Limb (tissue), 2 donors: ENCODE data around the gene ARFGAP1.

ENCODE experiments used
- DNase-seq, 2 donors: peaks; one replicate each; pipeline ENCODE4 v3.0.0-alpha.2; 2016; ENCODE audit errors: extremely low spot score in 2 of 2

The ARFGAP1 gene

DNA sequence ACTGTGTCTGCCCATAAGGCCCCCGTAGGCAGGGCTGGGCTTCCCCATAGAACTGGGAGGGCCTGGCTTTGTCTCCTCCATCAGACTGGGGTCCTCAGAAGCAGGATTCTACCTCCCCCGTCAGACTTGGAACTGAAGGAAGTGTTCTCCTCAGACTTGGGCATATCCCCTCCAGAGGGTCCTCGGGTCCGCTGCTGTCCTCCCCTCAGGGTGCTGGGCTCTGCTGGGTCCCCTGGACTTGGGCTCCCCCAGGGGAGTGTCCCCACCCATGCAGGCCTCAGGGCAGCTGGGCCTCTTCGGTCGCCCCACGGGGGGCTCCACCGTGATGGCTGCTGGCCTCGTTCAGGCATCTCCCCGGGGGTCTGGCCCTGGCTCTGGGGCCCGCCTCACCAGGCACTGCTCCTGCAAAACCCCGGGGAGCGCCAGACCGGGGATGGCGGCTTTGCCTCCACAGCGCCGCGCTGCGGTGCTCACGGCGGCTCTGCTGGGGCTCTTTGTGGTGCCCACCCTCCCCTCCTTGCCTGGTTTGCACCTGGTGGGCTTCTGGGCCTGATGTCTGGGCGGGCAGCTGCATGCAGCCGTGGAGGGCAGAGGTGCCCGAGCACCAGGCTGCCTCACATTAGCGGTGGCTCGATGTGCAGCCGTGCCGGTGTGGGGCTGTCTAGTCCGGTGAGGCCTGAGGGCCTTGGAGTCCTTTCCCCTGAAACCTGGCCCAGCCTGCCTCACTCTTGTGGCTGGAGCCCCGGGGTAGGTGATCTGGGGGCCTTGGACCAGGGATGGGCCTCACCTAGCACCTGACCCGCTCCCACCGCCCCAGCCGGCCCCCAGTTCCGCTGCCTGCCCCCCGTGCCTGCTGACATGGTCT, 34.3 kb downstream of the ARFGAP1 start:
- no peak for DNase-seq

DNA sequence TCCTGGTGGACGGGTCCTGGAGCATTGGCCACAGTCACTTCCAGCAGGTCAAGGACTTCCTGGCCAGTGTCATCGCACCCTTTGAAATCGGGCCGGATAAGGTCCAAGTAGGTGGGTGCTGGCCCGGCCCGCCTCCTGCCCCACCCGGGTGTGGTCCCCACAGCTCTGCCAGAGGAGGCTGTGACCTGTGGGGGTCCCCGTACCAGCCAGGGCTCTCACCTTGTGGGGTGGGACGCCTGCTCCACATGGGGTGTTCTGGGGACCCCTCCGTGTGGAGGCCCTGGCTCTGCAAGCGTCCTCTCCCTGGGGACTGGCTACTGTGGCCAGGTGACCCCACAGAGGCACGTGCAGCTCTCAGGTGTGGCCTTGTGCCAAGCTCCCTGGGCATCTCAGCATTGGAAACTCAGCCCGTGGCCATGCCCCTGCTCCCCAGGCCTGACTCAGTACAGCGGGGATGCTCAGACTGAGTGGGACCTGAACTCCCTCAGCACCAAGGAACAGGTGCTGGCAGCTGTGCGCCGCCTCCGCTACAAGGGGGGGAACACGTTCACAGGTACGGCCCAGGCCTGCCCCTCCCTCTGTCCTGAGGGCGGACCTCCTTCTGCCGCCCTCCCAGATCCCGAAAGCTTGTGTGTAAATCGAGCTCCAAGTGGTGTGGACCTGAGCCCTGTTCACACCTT, 35.1 kb downstream of the ARFGAP1 start:
- no peak for DNase-seq

DNA sequence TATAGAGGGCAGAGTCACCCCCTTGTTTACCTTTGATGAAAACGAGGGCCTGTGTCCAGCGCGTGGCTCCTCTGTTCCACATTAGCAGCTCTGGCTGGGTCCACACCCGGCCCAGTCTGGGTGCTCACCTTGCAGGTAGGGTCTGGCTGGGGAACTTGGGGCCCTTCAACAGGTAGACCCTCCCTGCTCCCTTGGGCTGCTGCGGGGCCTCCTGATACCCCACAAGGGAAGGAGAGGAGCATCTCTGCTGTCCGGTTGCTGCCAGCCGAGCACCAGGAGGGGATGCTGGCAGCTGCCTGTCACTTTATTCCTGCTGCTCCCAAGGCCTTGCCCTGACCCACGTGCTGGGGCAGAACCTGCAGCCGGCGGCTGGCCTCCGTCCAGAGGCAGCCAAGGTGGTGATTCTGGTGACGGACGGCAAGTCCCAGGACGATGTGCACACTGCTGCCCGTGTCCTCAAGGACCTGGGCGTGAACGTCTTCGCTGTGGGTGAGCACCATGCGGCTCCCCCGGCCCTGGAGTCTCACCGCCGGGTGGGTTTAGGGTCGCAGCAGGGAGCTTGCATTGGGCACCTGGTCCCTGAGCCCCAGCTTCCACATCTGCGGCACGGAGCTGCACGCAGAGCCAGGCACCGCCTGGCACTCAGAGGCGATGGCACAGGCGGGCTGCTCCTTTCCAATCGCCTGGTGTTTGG, 35.8 kb downstream of the ARFGAP1 start:
- DNase-seq = no peak

DNA sequence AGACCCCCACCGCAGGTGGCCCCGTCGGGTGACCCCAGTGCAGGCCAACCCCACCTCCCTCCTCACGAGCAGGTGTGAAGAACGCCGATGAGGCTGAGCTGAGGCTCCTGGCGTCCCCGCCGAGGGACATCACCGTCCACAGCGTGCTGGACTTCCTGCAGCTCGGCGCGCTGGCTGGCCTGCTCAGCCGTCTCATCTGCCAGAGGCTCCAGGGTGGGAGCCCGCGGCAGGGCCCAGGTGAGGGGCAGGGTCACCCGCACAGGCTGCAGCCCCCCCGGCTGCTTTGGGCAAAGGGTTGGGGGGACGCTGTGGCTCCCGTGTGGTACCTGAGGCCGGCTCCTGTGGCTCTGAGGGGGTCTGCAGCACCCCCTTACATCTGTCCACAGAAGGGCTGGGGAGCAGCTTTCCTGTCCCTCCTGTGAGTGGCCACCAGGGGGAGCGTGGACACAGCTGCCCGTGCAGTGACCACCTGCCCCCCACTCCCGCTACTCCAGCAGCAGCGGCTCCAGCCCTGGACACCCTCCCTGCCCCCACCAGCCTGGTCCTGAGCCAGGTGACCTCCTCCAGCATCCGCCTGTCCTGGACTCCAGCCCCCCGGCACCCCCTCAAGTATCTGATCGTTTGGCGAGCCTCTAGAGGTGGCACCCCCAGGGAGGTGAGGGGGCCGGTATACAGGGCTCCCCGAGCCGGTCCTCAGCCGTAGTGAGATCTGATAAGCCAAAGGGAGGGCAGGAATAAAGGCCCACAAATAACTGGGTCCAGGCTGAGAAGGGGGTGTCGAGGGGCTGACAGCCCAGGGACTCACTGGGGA, 36.9 kb downstream of the ARFGAP1 start:
- peak; percentile 52 to 79 for DNase-seq

DNA sequence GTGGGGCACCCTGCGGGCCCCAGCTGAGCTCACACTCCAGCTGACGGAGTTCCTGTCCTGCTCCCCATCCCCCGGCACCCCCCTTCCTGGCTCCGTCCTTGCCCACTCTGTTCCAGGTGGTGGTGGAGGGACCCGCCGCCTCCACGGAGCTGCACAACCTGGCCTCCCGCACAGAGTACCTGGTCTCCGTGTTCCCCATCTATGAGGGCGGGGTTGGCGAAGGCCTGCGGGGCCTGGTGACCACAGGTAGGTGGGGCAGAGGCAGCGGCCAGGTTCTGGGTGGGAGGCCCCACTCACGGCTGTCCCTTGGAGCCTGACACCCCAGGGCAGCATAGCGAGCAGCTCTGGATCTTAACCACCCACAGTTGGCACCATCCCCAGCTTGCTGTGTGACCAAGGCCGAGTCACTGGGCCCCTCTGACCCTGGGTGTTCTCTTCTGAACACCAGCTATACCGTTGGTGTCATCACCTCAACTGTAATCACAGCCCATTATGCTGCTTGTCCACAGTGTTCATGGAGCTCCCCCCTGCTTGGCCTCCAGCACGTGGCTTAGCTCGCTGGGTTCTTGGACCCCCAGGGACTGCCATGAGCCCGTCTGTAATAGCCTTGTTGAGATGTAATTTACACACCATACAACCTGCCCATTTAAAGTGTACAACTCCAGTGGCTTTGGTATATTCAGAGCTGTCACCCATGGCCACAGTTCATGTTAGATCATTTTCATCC, 37.8 kb downstream of the ARFGAP1 start:
- DNase-seq = no peak

DNA sequence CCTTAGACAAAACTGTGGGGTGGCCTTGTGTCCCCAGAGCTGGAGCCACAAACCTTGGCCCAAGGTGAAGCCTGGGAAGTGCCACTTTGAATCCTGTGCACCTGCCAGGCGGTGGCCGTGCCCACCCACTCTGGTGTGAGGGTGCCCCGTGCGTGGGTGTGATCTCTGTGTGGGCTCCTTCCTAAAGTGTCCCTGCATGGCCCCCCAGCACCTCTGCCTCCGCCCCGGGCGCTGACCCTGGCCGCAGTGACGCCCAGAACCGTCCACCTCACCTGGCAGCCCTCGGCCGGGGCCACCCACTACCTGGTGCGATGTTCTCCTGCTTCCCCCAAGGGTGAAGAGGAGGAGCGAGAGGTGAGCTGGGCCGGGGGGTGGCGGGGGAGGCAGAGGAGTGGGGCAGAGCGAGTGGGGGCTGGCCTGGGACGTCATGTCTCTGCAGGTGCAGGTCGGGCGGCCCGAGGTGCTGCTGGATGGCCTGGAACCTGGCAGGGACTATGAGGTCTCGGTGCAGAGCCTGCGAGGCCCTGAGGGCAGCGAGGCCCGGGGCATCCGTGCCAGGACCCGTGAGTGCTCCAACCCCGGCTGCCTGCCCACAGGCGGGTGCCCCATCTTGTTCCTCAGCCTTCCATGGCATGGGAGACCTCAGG, 38.7 kb downstream of the ARFGAP1 start:
- no peak for DNase-seq

DNA sequence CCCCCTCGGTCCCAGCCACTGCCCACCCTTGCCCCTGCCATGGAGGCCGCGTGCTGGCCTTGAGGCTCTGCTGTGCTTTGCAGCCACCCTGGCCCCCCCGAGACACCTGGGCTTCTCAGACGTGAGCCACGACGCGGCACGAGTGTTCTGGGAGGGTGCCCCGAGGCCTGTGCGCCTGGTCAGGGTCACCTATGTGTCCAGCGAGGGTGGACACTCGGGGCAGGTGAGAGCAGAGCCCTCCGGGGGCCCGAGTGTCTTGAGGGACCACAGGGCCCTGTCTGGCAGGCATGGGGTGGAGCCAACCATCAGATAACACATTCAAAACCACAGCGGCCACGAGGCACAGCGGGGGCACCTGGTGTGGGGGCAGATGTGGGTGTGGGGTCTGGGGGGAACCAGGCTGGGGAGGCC, 39.2 kb downstream of the ARFGAP1 start:
- DNase-seq = no peak

DNA sequence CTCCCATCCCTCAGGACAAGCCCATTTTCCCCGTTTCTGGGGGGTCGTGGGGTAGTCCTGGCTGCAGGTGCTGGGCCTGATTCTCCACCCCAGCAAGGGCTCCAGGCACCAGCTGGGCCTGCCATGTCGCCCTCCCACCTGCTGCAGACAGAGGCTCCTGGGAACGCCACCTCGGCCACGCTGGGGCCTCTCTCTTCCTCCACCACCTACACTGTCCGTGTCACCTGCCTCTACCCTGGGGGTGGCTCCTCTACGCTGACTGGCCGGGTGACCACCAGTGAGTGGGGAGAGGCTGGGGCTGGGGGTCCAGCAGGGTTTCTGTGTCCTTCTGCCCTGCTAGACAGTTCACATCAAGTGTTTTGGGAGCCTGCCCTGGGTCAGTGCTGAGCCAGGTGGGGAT, 39.7 kb downstream of the ARFGAP1 start:
- no peak for DNase-seq

DNA sequence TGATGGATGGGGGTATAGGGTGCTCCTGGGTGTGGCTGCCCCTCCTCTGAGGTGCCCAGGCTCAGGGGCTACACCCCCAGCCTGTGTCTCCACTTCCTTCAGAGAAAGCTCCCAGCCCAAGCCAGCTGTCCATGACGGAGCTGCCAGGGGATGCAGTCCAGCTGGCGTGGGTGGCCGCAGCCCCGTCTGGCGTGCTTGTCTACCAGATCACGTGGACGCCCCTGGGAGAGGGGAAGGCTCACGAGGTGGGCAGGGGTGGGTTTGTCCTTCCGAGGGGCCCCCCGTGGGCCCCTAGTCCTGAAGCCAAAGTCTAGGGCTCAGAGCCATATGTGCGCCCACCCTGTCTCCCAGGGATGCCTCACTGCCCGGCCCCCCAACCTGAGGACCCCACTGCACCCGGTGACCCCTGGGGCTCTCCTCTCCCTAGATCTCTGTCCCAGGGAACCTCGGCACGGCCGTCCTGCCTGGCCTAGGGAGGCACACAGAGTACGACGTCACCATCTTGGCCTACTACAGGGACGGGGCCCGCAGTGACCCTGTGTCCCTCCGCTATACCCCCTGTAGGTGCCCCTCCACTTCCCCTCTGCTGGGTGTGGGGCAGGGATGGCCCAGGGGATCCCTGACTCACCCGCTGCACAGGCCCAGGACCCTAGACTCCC, 40.2 kb downstream of the ARFGAP1 start:
- DNase-seq = peak in 1 of 2 donors; percentile 69

DNA sequence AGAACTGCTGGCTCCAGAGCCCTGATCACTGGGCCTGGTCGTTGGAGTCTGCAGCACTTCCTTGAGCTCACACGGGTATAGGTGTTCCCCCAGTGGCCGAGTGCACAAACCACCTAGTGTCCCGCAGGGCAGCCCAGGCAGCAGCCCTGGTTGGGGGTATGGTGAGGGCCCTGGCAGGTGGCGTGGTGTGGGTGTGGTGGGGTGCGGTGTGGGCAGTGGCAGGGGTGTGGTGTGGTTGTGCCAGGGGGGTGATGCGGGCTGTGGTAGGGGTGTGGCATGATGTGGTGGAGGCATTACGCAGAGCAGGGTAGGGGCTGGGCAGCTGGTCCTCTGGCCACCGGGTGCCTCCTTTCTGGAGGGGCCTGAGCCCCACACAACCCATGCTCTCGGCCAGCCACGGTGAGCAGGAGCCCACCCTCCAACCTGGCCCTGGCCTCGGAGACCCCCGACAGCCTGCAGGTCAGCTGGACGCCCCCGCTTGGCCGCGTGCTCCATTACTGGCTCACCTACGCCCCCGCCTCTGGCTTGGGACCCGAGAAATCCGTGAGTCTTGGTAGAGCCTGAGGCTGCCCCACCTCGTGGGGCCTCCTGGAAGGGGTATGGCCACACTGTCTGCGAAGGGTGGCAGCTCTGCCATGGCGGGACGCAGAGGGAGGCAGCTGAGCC, 40.9 kb downstream of the ARFGAP1 start:
- no peak for DNase-seq

DNA sequence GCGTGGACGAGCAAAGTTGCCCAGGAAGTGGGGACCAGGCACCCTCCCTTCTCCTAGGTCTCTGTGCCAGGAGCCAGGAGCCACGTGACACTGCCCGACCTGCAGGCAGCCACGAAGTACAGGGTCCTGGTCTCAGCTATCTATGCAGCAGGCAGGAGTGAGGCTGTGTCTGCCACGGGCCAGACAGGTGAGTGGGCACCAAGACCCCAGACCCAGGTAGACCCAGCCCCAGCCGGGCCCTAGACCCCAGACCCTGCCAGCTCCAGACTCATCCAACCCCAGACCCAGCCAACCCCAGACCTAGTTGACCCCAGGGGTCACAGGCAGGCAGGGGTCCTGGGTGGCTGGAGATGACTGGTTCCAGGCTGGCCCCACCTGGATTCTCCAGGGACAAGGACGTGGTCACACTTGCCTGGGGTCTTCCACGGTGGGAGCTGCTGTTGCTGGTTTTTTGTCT, 41.4 kb downstream of the ARFGAP1 start:
- DNase-seq = no peak

DNA sequence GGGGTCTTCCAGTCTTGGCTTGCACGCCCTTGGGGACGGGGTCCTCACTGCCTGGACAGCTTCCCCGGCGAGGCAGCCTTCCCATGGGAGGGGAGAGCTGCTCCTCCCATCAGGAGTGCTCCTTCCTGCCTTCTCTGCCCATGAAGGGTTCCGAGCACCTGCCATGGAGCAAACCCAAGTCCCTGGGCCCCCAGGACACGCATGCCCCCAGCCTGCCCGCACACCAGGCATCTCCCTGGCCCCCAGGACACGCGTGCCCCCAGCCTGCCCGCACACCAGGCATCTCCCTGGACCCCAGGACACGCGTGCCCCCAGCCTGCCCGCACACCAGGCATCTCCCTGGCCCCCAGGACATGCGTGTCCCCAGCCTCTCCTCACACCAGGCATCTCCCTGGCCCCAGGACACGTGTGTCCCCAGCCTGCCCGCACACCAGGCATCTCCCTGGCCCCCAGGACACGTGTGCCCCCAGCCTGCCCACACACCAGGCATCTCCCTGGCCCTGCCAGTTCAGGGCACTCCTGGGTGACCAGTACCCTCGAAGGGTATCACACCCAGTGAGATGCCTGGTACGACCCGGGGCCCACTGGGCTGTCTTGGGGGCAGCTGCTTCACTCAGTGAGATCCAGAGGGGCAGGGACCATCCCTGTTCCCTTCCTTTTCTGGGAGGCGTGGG, 42.1 kb downstream of the ARFGAP1 start:
- no peak for DNase-seq

DNA sequence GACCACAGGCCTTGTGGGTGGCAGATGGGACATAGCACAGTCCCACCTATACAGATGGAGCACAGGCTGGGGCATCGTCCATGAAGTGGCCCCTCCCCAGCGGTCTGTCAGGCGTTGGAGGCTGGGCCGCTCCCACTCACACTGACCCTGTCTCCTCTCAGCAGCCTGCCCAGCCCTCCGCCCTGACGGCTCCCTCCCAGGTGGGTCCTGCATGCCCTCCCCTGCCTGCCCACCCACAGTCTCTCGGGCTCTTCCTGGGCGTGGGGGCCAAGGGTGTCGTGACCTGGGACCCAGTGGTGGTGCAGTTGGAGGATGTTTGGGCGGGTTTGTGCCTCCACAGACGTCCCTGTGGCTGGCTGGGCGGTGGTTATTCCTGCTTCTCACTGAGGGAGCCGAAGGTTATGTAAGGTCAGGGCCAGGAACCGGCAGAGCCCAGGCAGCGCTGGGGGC, 42.7 kb downstream of the ARFGAP1 start:
- DNase-seq = no peak

DNA sequence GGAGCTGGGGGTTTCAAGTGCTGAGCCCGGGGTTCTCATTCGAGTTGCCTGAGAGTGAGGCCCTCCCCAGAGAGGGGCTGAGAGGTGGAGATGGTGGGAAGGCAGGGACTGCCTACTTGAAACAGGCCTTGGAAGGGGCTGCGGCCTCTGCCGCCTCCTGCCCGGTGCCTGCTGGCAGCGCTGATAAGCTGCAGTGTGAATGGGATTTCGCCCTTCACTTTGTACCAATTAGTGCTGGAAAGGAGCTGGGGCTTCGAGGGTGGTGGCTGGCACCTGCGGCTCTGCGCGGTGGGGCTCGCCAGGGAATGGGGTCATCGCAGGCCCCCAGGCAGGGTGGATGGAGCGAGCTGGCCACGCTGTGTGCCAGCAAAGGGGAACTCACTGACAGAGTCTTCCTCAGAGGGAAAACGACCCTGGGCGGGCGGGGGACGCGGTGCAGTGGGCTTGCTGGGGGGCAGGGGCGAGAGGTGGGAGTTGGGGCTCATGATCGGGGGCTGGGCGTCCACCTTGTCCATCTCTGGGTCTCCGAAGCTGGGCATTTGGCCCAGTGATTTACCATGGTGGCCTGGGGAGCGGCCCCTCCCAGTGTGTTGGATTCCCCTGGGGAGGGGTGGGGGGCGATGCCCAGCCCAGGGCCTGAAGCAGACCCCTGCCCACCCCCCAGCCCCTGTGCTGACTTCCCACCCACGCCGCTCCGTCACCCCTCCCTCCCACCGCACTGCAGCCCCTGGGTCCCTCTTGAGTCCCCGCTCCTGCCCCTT, 43.3 kb downstream of the ARFGAP1 start:
- no peak for DNase-seq

DNA sequence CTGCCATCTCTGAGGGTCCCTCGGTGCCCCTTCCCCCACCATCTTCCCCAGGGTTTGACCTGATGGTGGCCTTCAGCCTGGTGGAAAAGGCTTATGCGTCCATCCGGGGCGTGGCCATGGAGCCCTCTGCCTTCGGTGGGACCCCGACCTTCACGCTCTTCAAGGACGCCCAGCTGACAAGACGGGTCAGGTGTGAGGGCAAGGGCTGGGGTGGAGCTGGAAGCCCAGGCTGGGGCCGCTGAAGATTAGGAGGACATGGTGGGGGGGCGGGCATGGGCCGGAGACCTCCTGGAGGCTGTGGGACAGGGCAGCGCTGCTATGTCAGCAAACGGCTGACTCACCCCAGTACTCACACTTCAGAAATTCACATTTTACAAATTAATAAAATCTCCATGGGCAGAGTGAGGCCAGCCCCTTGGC, 43.9 kb downstream of the ARFGAP1 start:
- DNase-seq = no peak

DNA sequence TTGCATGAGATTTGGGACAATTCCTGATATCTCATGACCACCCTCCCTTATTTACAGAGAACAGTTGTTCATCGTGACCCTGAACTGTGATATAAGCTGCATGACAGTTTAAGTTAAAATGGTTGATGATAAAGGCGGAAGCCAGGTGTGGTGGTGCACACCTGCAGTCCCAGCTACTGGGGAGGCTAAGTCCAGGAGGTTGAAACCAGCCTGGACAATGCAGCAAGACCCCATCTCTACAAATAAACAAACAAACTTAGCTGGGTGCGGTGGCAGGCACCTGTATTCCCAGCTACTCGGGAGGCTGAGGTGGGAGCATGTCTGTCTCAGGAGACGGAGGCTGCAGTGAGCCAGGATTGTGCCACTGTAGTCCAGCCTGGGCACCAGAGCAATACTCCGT, 44.4 kb downstream of the ARFGAP1 start:
- DNase-seq = no peak

DNA sequence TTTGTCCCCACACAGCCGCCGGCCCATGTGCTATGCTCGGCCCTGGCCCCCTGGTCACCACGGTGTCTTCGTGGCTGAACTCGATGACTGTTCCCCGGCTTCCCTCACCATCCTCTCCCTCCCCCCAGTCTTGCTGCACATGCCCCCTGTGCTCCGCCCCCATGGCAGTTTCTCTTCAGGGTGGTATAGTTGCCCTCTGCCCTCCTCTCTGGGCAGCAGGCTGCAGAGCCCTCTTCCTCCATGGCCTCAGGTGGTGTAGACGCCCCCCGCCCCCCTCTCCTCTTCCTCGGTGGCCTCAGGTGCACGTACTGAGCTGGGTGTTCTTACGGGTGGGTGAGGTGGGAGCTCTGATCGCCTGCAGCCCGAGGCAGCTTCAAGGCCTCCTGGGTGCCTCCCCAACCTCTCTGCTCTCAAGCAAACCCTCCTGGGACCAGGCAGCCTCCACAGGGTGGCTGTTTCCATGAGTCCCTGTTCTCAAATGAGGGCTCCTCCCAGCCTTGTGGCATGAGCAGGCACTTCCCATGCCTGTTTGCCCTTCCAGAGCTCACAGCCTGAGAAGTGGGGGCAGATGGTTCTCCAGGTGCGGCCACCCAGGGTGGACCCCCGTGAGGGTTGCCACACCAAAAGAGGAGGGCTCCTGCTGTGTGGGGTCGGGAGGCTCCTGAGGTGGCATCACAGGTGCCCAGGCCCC, 45.1 kb downstream of the ARFGAP1 start:
- DNase-seq = no peak
